H1 (cell line): ENCODE measurements around the gene MEX3D. TPM values are rescaled to one million over a fixed set of nuclear protein-coding genes. Genes with fewer than 3 reads are reported as not detected.

Experiments used
- CTCF ChIA-PET: fragments of 300-600 bp; sonication (Branson Sonifier 250); formaldehyde crosslinking; loops from one replicate; lab custom pipeline; 2021; ENCODE audit not compliant: partially characterized antibody; lab: Charles Lee
- POLR2A ChIA-PET: fragments of 300-600 bp; sonication (Branson Sonifier 250); formaldehyde crosslinking; loops from one replicate; lab custom pipeline; 2021; ENCODE audit warnings: inconsistent platforms; ENCODE audit not compliant: partially characterized antibody; lab: Charles Lee
- DNase-seq, 2 experiments: peaks; one replicate each; pipeline versions ENCODE4 v3.0.0 to v3.0.0-alpha.2; 2010 to 2022; ENCODE audit warnings: low spot score in 2 of 2, low read depth in 1 of 2, mixed read lengths in 1 of 2
- FAIRE-seq: peaks from 2 replicates; lab custom pipeline; 2011; peaks lifted over from hg19 to GRCh38; lab: Jason Lieb, UNC
- H2AFZ ChIP-seq: 2 replicates; pipeline ENCODE4 v1.8.1; 2012; ENCODE audit warnings: low read length, inconsistent platforms
- H2AK5ac ChIP-seq: 2 replicates; pipeline ENCODE4 v1.6.1; 2013; ENCODE audit warnings: low read depth, low read length
- H2BK120ac ChIP-seq: replicated peaks from 2 replicates; pipeline ENCODE3; 2013; ENCODE audit warnings: low read depth, low read length, inconsistent platforms
- H2BK12ac ChIP-seq: 2 replicates; pipeline ENCODE4 v1.6.1; 2013; ENCODE audit warnings: low read depth, low read length
- H2BK15ac ChIP-seq: 2 replicates; pipeline ENCODE4 v1.6.1; 2013; ENCODE audit warnings: low read length
- H2BK20ac ChIP-seq: 2 replicates; pipeline ENCODE4 v1.6.1; 2013; ENCODE audit warnings: low read length
- H2BK5ac ChIP-seq: 2 replicates; pipeline ENCODE4 v1.6.1; 2013; ENCODE audit warnings: low read depth, low read length
- H3K14ac ChIP-seq: 2 replicates; pipeline ENCODE4 v1.6.1; 2013; ENCODE audit warnings: inconsistent platforms; ENCODE audit not compliant: insufficient read length
- H3K18ac ChIP-seq: 2 replicates; pipeline ENCODE4 v1.6.1; 2013; ENCODE audit warnings: low read length; ENCODE audit errors: extremely low read depth
- H3K23ac ChIP-seq: 2 replicates; pipeline ENCODE4 v1.6.1; 2013; ENCODE audit warnings: inconsistent platforms; ENCODE audit not compliant: insufficient read length
- H3K23me2 ChIP-seq: 2 replicates; pipeline ENCODE4 v1.6.1; 2013; ENCODE audit warnings: low read depth, low read length
- H3K27ac ChIP-seq: 2 replicates; pipeline ENCODE4 v1.6.1; 2011; ENCODE audit warnings: low read depth, low read length, inconsistent platforms
- H3K27me3 ChIP-seq, 4 experiments: replicated peaks in 1 of 4; 1 replicate in 1 of 4; 2 replicates in 3 of 4; pipeline versions ENCODE4 v1.6.1 to v1.8.1; 2011 to 2013; ENCODE audit warnings: low read length in 3 of 4, mild to moderate bottlenecking in 3 of 4, inconsistent platforms in 2 of 4, mixed read lengths in 2 of 4, moderate library complexity in 1 of 4; ENCODE audit not compliant: control insufficient read depth in 3 of 4, insufficient read depth in 3 of 4; ENCODE audit errors: extremely low read depth in 1 of 4
- H3K36me3 ChIP-seq, 4 experiments: 2 replicates each; pipeline versions ENCODE4 v1.6.1 to v1.8.1; 2011 to 2013; ENCODE audit warnings: mild to moderate bottlenecking in 4 of 4, low read length in 3 of 4, moderate library complexity in 2 of 4, control low read depth in 1 of 4, inconsistent platforms in 1 of 4; ENCODE audit not compliant: insufficient read depth in 4 of 4, control insufficient read depth in 2 of 4
- H3K4ac ChIP-seq: replicated peaks from 2 replicates; pipeline ENCODE3; 2013; ENCODE audit warnings: low read length, low read depth, mixed read lengths, inconsistent platforms; ENCODE audit not compliant: insufficient read length
- H3K4me1 ChIP-seq, 4 experiments: replicated peaks in 1 of 4; 1 replicate in 1 of 4; 2 replicates in 3 of 4; pipeline versions ENCODE4 v1.6.1 to v1.8.1; 2011 to 2013; ENCODE audit warnings: low read length in 3 of 4, inconsistent platforms in 2 of 4, mixed read lengths in 1 of 4; ENCODE audit not compliant: insufficient read depth in 4 of 4, control insufficient read depth in 3 of 4
- H3K4me2 ChIP-seq, 2 experiments: 2 replicates each; pipeline versions ENCODE4 v1.6.1 to v1.8.1; 2011 to 2013; ENCODE audit warnings: low read depth in 2 of 2, low read length in 2 of 2, control low read depth in 1 of 2, inconsistent platforms in 1 of 2, mild to moderate bottlenecking in 1 of 2; ENCODE audit not compliant: insufficient read depth in 1 of 2
- H3K4me3 ChIP-seq, 4 experiments: fragments of 200-600, 300-600 bp in 1 of 4; sonication (generic), shearing (Covaris generic), sonication (Bioruptor Twin) in 1 of 4; 2 replicates each; pipeline versions ENCODE4 v1.5.1 to v1.8.1; 2011 to 2016; ENCODE audit warnings: low read length in 4 of 4, low read depth in 3 of 4, control low read depth in 2 of 4, inconsistent platforms in 2 of 4, mild to moderate bottlenecking in 2 of 4, mixed read lengths in 1 of 4, moderate library complexity in 1 of 4; ENCODE audit not compliant: insufficient read depth in 2 of 4; ENCODE audit errors: extremely low read depth in 1 of 4
- H3K56ac ChIP-seq: replicated peaks from 2 replicates; pipeline ENCODE3; 2013; ENCODE audit warnings: low read depth, mild to moderate bottlenecking, mixed read lengths, low read length, inconsistent platforms; ENCODE audit not compliant: insufficient read length
- H3K79me1 ChIP-seq: 2 replicates; pipeline ENCODE4 v1.6.1; 2013; ENCODE audit warnings: low read depth, low read length, control low read depth
- H3K79me2 ChIP-seq, 2 experiments: 2 replicates each; pipeline versions ENCODE4 v1.6.1 to v1.8.1; 2012 to 2013; ENCODE audit warnings: low read length in 2 of 2, mild to moderate bottlenecking in 2 of 2, inconsistent platforms in 1 of 2; ENCODE audit not compliant: insufficient read depth in 2 of 2, control insufficient read depth in 1 of 2
- H3K9ac ChIP-seq, 4 experiments: replicated peaks in 1 of 4; 1 replicate in 1 of 4; 2 replicates in 3 of 4; pipeline versions ENCODE4 v1.6.1 to v1.8.1; 2011 to 2013; ENCODE audit warnings: low read depth in 3 of 4, low read length in 3 of 4, control low read depth in 2 of 4, mild to moderate bottlenecking in 2 of 4, moderate library complexity in 2 of 4, inconsistent platforms in 1 of 4; ENCODE audit errors: extremely low read depth in 1 of 4
- H3K9me3 ChIP-seq, 2 experiments: 2 replicates each; pipeline versions ENCODE4 v1.6.1 to v1.8.1; 2012 to 2013; ENCODE audit warnings: mild to moderate bottlenecking in 2 of 2, moderate library complexity in 2 of 2, control low read depth in 1 of 2, inconsistent platforms in 1 of 2, low read depth in 1 of 2, low read length in 1 of 2, mixed read lengths in 1 of 2; ENCODE audit not compliant: insufficient read depth in 2 of 2
- H4K20me1 ChIP-seq, 2 experiments: replicated peaks in 1 of 2; 2 replicates each; pipeline versions ENCODE3 to v1.8.1; 2011 to 2013; ENCODE audit warnings: inconsistent platforms in 2 of 2, low read length in 2 of 2, mild to moderate bottlenecking in 1 of 2; ENCODE audit not compliant: insufficient read depth in 2 of 2, control insufficient read depth in 1 of 2
- H4K5ac ChIP-seq: 2 replicates; pipeline ENCODE4 v1.6.1; 2013; ENCODE audit warnings: low read length, low read depth, mixed read lengths, inconsistent platforms; ENCODE audit not compliant: insufficient read length
- H4K8ac ChIP-seq: 2 replicates; pipeline ENCODE4 v1.8.0; 2013; ENCODE audit warnings: mild to moderate bottlenecking, moderate library complexity, low read length, inconsistent platforms; ENCODE audit not compliant: insufficient read depth; ENCODE audit errors: extremely low read depth
- H4K91ac ChIP-seq: replicated peaks from 2 replicates; pipeline ENCODE3; 2013; ENCODE audit warnings: low read length, mixed read lengths, inconsistent platforms; ENCODE audit not compliant: insufficient read length
- ASH2L ChIP-seq: fragments of 200-600, 300-600 bp; sonication (generic); IDR thresholded peaks from one replicate; pipeline ENCODE4 v1.7.1; 2017; ENCODE audit warnings: low read length
- BCL11A ChIP-seq, 2 experiments: IDR thresholded peaks; one replicate each; pipeline ENCODE4 v1.6.1; 2011; ENCODE audit warnings: low read depth in 2 of 2, low read length in 2 of 2, mild to moderate bottlenecking in 2 of 2
- SAP30 ChIP-seq: fragments of 300-600 bp; sonication (generic); IDR thresholded peaks from 2 replicates; pipeline ENCODE4 v1.7.1; 2012; ENCODE audit warnings: low read length, moderate library complexity, mild to moderate bottlenecking, inconsistent platforms; ENCODE audit not compliant: insufficient read depth, insufficient replicate concordance
- WGBS, 2 experiments: shearing (Covaris generic) in 1 of 2; methylation state at CpG; one replicate each; pipeline versions ENCODE4 v1.1.6 to v1.1.7; 2013 to 2015; ENCODE audit warnings: low lambda C conversion rate in 2 of 2, mixed read lengths in 2 of 2, inconsistent platforms in 1 of 2, low coverage in 1 of 2, missing lambda C conversion rate in 1 of 2; ENCODE audit not compliant: insufficient replicate concordance in 2 of 2, insufficient coverage in 1 of 2, insufficient read length in 1 of 2; ENCODE audit errors: extremely low coverage in 1 of 2, missing lambda C conversion rate in 1 of 2; 5-methylcytosine and 5-hydroxymethylcytosine counted together
- polyA plus RNA-seq, 7 experiments: library from polyadenylated mRNA; depleted of rRNA in 3 of 7; stranded (reverse) in 5 of 7; unstranded in 2 of 7; fragments of >200 nt in 5 of 7; fragments of 200-250 nt in 2 of 7; gene quantifications; 1 replicate in 5 of 7; 2 replicates in 1 of 7; 4 replicates in 1 of 7; pipeline versions ENCODE4 v1.2.1 to v1.2.3, GENCODE V29; 2011 to 2013; ENCODE audit warnings: missing spikeins in 2 of 7, mixed read lengths in 2 of 7
- total RNA-seq: library from RNA; stranded (reverse); fragmentation: NEBNext Ultra II Directional; extraction: Animal tissue kit (Norgen Biotek cat#: 25700); gene quantifications from 2 replicates; pipeline ENCODE4 v1.2.1, GENCODE V29; 2021

MEX3D gene
- total and polyA plus RNA-seq, 2 of the 8 experiments (the other 6 are each of a cell fraction or from before 2014, with no cell fraction given): 20.8 to 78.8 TPM

GRCh38 chr19:1555487-1556389, 12.4 kb downstream of the MEX3D start:
- DNase-seq (no peak), FAIRE-seq (no peak)
- Histone ChIP-seq H3K79me2 (peaks cover 0 to 18% of the 10 kb centered on the region in 2 experiments; a peak in 2 of 4 replicates), H2BK20ac (no peak overlapping the region), H3K23me2 (no peaks in the 10 kb centered on the region), H3K56ac (no peak overlapping the region), H2AK5ac (no peak overlapping the region), H3K23ac (no peak overlapping the region), H2BK5ac (no peak overlapping the region), H4K91ac (no peak overlapping the region), H3K9me3 (no peaks in the 10 kb centered on the region), H3K4me2 (no peak overlapping the region), H3K9ac (no peak overlapping the region), H2AFZ (no peak overlapping the region), H2BK15ac (no peak overlapping the region), H2BK12ac (no peak overlapping the region), H3K4ac (no peak overlapping the region), H3K27ac (no peak overlapping the region), H4K20me1 (peaks cover 13 to 30% of the 10 kb centered on the region in 2 experiments), H2BK120ac (no peak overlapping the region), H3K79me1 (peaks cover 15% of the 10 kb centered on the region), H3K36me3 (peaks cover 0 to 16% (median 1%) of the 10 kb centered on the region in 4 experiments; a peak in 4 of 8 replicates), H3K27me3 (no peaks in the 10 kb centered on the region), H4K8ac (no peak overlapping the region; the same call in 1 of the 2 replicates), H3K18ac (no peak overlapping the region), H3K14ac (no peak overlapping the region), H3K4me3 (no peak overlapping the region), H3K4me1 (no peaks in the 10 kb centered on the region; a peak in 1 of 7 replicates), H4K5ac (no peak overlapping the region)
- ChIA-PET POLR2A (interaction anchor here (0.6 kb wide), 1 partner anchor 8 kb away, joined by 3 read pairs; no protein-coding TSS in a partner anchor), CTCF (no interaction called here)
- no peak for TF ChIP-seq SAP30
- no peak for TF ChIP-seq BCL11A (IDR thresholded peaks at IDR 0.05; ENCODE audit: low read depth in 2 of 2, low read length in 2 of 2)
- TF ChIP-seq ASH2L: no peak
- 94% methylated on average over 22 of the region's 121 CpGs; no CpG with 5 or more reads in 1 of the 2 experiments for WGBS, 2 experiments
